GM21515 (cell line): ENCODE data around the gene PHF2.
"Not testable (repeated sequence)": the region's sequence is repeated elsewhere in the genome, so short reads cannot be mapped to it uniquely, and the experiment has no call there.

Source experiments
- ATAC-seq: cut with Tn5 transposase; IDR thresholded peaks from one replicate; pipeline ENCODE4 v1.9.1; 2021; ENCODE audit not compliant: unreplicated experiment

PHF2 gene

GRCh38 chr9:93662952-93663572 lies 86.7 kb downstream of the PHF2 start:
- ATAC-seq, result no peak

- ATAC-seq, result no peak
Observed at GRCh38 chr9:93663877-93664548, 87.6 kb downstream of the PHF2 start.

- no peak for ATAC-seq
Observed at GRCh38 chr9:93664549-93665120, 88.3 kb downstream of the PHF2 start.

- no peak for ATAC-seq
Observed at GRCh38 chr9:93665128-93665636, 88.8 kb downstream of the PHF2 start.

- no peak for ATAC-seq
Observed at GRCh38 chr9:93665637-93666438, 89.5 kb downstream of the PHF2 start.

GRCh38 chr9:93666439-93666784 lies 90.0 kb downstream of the PHF2 start:
- not testable (repeated sequence) for ATAC-seq

GRCh38 chr9:93667006-93667405 lies 90.6 kb downstream of the PHF2 start:
- ATAC-seq, result no peak

- ATAC-seq, result no peak
Observed at GRCh38 chr9:93667627-93668026, 91.2 kb downstream of the PHF2 start.

- ATAC-seq, result no peak
Observed at GRCh38 chr9:93668261-93668871, 92.0 kb downstream of the PHF2 start.

- ATAC-seq, result no peak
Observed at GRCh38 chr9:93669116-93669957, 93.0 kb downstream of the PHF2 start.

- no peak for ATAC-seq
Observed at GRCh38 chr9:93669958-93670207, 93.5 kb downstream of the PHF2 start.

GRCh38 chr9:93670208-93671019 lies 94.0 kb downstream of the PHF2 start:
- ATAC-seq, result no peak

- ATAC-seq, result no peak
Observed at GRCh38 chr9:93671020-93671338, 94.6 kb downstream of the PHF2 start.

GRCh38 chr9:93672330-93673020 lies 96.1 kb downstream of the PHF2 start:
- not testable (repeated sequence) for ATAC-seq

GRCh38 chr9:93673021-93673838 lies 96.8 kb downstream of the PHF2 start:
- no peak for ATAC-seq

- no peak for ATAC-seq
Observed at GRCh38 chr9:93673839-93674334, 97.5 kb downstream of the PHF2 start.

GRCh38 chr9:93674580-93675335 lies 98.4 kb downstream of the PHF2 start:
- ATAC-seq, result no peak
